Ovary (tissue), 9 donors: ENCODE measurements around the gene PLCH2. TPM values are rescaled to one million over a fixed set of nuclear protein-coding genes. Genes with fewer than 3 reads are reported as not detected.

Source experiments
- DNase-seq, 5 donors: peaks; one replicate each; pipeline ENCODE4 v3.0.0-alpha.2; 2019 to 2020
- H3K27ac ChIP-seq, 2 donors: fragments of 200-600 bp; one replicate each; pipeline versions ENCODE4 v1.5.1 to v1.8.0; 2019 to 2022
- H3K27me3 ChIP-seq: fragments of 200-600 bp; one replicate; pipeline ENCODE4 v1.8.0; 2022
- H3K36me3 ChIP-seq: fragments of 200-600 bp; sonication (generic); one replicate; pipeline ENCODE4 v1.5.1; 2019
- H3K4me1 ChIP-seq: one replicate; pipeline ENCODE4 v1.8.1; 2013; ENCODE audit warnings: mild to moderate bottlenecking, moderate library complexity; ENCODE audit not compliant: insufficient read depth
- H3K4me3 ChIP-seq: fragments of 200-600 bp; sonication (generic); one replicate; pipeline ENCODE4 v1.5.1; 2017
- H3K9me3 ChIP-seq, 2 donors: fragments of 200-600 bp in 1 of 2; sonication (generic) in 1 of 2; one replicate each; pipeline versions ENCODE4 v1.5.1 to v1.8.1; 2013 to 2019; ENCODE audit warnings: mild to moderate bottlenecking in 1 of 2, moderate library complexity in 1 of 2
- CTCF ChIP-seq, 3 donors: fragments of 450-650 bp in 2 of 3; fragments of 200-600 bp in 1 of 3; IDR thresholded peaks; one replicate each; pipeline versions ENCODE4 v1.5.1 to v1.8.0; 2016 to 2022; ENCODE audit warnings: antibody characterized with exemption in 3 of 3, mild to moderate bottlenecking in 1 of 3
- EP300 ChIP-seq: sonication (generic); formaldehyde crosslinking; IDR thresholded peaks from one replicate; pipeline ENCODE4 v1.6.1; 2017; ENCODE audit warnings: antibody characterized with exemption
- POLR2A ChIP-seq: fragments of 450-650 bp; IDR thresholded peaks from one replicate; pipeline ENCODE4 v1.6.1; 2017; ENCODE audit warnings: antibody characterized with exemption, mild to moderate bottlenecking, moderate library complexity
- WGBS, 3 donors: extraction: QIAGEN DNeasy Blood & Tissue Kit in 1 of 3; methylation state at CpG; one replicate each; pipeline versions ENCODE4 v1.1.5 to v1.1.7; 2013 to 2017; 5-methylcytosine and 5-hydroxymethylcytosine counted together
- intact Hi-C, 4 donors: fragments of 100-400 bp; cut with DNase I; formaldehyde crosslinking; loops; one replicate each; pipeline versions ENCODE4 v1.11.0 to v1.15.1; 2022 to 2023
- polyA plus RNA-seq, 2 donors: library from polyadenylated mRNA; stranded (reverse); fragments of 200-250 nt in 1 of 2; fragments of 350-450 nt in 1 of 2; fragmentation: Illumina TruSeq in 1 of 2; extraction: RNeasy Lipid Tissue Mini Kit (QIAGEN cat#74804) in 1 of 2; gene quantifications; one replicate each; pipeline ENCODE4 v1.2.3, GENCODE V29; 2013 to 2014
- total RNA-seq, 7 donors: library from RNA; depleted of rRNA in 2 of 7; stranded (reverse); fragments of >200 nt in 2 of 7; fragmentation: NEBNext Ultra II Directional in 3 of 7; extraction: Animal tissue kit (Norgen Biotek cat#: 25700) in 3 of 7; gene quantifications; one replicate each; pipeline versions ENCODE4 v1.1.0 to v1.2.4, GENCODE V29; 2016 to 2023
- donor health status: DM: no; HTN: no; CAD: no; lungs with moderate emphysema.
- donor health status: DM: no; HTN: no; CAD: no.
- donor health status: Bipolar disorder and iron deficiency.
- donor health status: DM: yes; HTN: yes; CAD: no.
- donor health status: DM: no; HTN: no; CAD: no.
- donor health status: DM: yes; HTN: yes; CAD: no.

Gene PLCH2
- total and polyA plus RNA-seq, 9 donors: 0.05 to 0.84 (median 0.34) TPM; not detected in 1

GRCh38 chr1:2493691-2494322 is 17.7 kb downstream of the PLCH2 start:
- no peaks in the 10 kb centered on the region for H3K4me1 ChIP-seq
- 18 to 21% (median 20%) methylated on average over 24 of the region's 24 CpGs for WGBS, 3 donors
- TF ChIP-seq CTCF (IDR thresholded peaks at IDR 0.05) (no peak), POLR2A (no peak), EP300 (no peak)
- H3K4me3 ChIP-seq: no peak overlapping the region
- no peak overlapping the region for H3K27ac ChIP-seq
- H3K9me3 ChIP-seq: peaks cover 0 to 3% of the 10 kb centered on the region in 2 donors
- DNase-seq: no peak
- H3K27me3 ChIP-seq: no peaks in the 10 kb centered on the region
- intact Hi-C loops: no loop called here
- H3K36me3 ChIP-seq: no peaks in the 10 kb centered on the region

GRCh38 chr1:2494323-2494693 is 18.2 kb downstream of the PLCH2 start:
- Histone ChIP-seq H3K27me3 (no peaks in the 10 kb centered on the region), H3K4me1 (no peaks in the 10 kb centered on the region), H3K27ac (no peak overlapping the region), H3K4me3 (no peak overlapping the region), H3K36me3 (no peaks in the 10 kb centered on the region), H3K9me3 (peaks cover 0 to 3% of the 10 kb centered on the region in 2 donors)
- no peak for TF ChIP-seq POLR2A
- no peak for TF ChIP-seq EP300
- TF ChIP-seq CTCF (IDR thresholded peaks at IDR 0.05): no peak
- DNase-seq: no peak
- WGBS, 3 donors: 45 to 64% (median 59%) methylated on average over 19 of the region's 19 CpGs
- intact Hi-C loops: no loop called here

GRCh38 chr1:2495026-2495425 is 18.9 kb downstream of the PLCH2 start:
- H3K27ac ChIP-seq: no peak overlapping the region
- H3K36me3 ChIP-seq: no peaks in the 10 kb centered on the region
- no peaks in the 10 kb centered on the region for H3K4me1 ChIP-seq
- TF ChIP-seq EP300: no peak
- no peak for TF ChIP-seq POLR2A
- TF ChIP-seq CTCF (IDR thresholded peaks at IDR 0.05): no peak
- H3K27me3 ChIP-seq: no peaks in the 10 kb centered on the region
- H3K9me3 ChIP-seq: no peaks in the 10 kb centered on the region
- intact Hi-C loops: no loop called here
- DNase-seq: no peak
- 77 to 91% (median 83%) methylated on average over 10 to 12 of the region's 12 CpGs for WGBS, 3 donors
- H3K4me3 ChIP-seq: no peak overlapping the region

DNA sequence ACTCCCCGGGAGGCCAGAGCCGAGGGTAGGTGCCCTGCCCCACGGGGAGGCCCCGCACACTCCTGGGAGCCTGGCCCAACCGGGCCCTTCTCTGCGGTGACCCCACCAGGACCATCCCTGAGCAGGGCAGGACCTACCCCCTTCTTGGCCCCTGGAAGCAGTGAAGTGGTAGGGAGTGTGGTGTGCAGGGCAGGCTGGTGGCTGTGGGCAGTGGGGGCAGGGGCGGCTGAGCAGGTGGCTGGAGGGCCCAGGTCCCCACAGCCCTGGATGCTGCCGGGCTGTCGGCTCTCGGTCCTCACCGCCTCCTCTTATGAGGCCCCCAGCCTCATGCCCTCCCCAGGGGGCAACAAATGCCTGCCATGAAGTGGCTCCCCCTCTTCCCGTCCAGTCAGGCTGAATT is 19.5 kb downstream of the PLCH2 start:
- Histone ChIP-seq H3K36me3 (no peaks in the 10 kb centered on the region), H3K4me3 (no peak overlapping the region), H3K27ac (no peak overlapping the region), H3K9me3 (no peaks in the 10 kb centered on the region), H3K4me1 (no peaks in the 10 kb centered on the region), H3K27me3 (no peaks in the 10 kb centered on the region)
- DNase-seq: no peak
- 84 to 92% (median 85%) methylated on average over 12 of the region's 12 CpGs for WGBS, 3 donors
- no peak for TF ChIP-seq POLR2A
- no peak for TF ChIP-seq CTCF (IDR thresholded peaks at IDR 0.05)
- no peak for TF ChIP-seq EP300
- intact Hi-C loops: no loop called here
